ENCODE measurements around the gene ANKRD13B.

Gene ANKRD13B

GRCh38 chr17:29573871-29574731 lies 18.8 kb upstream of the ANKRD13B start:
- no peak overlapping the region for H3K27ac ChIP-seq (ENCODE audit: low read depth, low read length)
- H3K9me3 ChIP-seq (ENCODE audit: control insufficient read depth in 5 of 5, low read length in 5 of 5): no peaks in the 10 kb centered on the region
- H3K36me3 ChIP-seq (ENCODE audit: control insufficient read depth in 5 of 5, insufficient read depth in 5 of 5, low read length in 5 of 5): peaks cover 0 to 63% (median 57%) of the 10 kb centered on the region in 5 donors
- H3K27me3 ChIP-seq (ENCODE audit: control insufficient read depth in 5 of 5, insufficient read depth in 4 of 5, low read length in 5 of 5): no peaks in the 10 kb centered on the region
- H3K9ac ChIP-seq (ENCODE audit: low read length in 5 of 5): no peak overlapping the region
- H3K4me1 ChIP-seq (ENCODE audit: control insufficient read depth in 5 of 5, insufficient read depth in 5 of 5, low read length in 5 of 5): peaks cover 5 to 51% (median 47%) of the 10 kb centered on the region in 5 donors
- H3K4me3 ChIP-seq (ENCODE audit: low read depth in 1 of 5, low read length in 5 of 5): no peak overlapping the region

GRCh38 chr17:29574732-29575510 lies 18.0 kb upstream of the ANKRD13B start:
- H3K4me3 ChIP-seq (ENCODE audit: low read depth in 1 of 5, low read length in 5 of 5): no peak overlapping the region
- peaks cover 0 to 71% (median 65%) of the 10 kb centered on the region in 5 donors for H3K36me3 ChIP-seq (ENCODE audit: control insufficient read depth in 5 of 5, insufficient read depth in 5 of 5, low read length in 5 of 5)
- no peaks in the 10 kb centered on the region for H3K9me3 ChIP-seq (ENCODE audit: control insufficient read depth in 5 of 5, low read length in 5 of 5)
- H3K9ac ChIP-seq (ENCODE audit: low read length in 5 of 5): no peak overlapping the region
- no peak overlapping the region for H3K27ac ChIP-seq (ENCODE audit: low read depth, low read length)
- peaks cover 0 to 43% (median 41%) of the 10 kb centered on the region in 5 donors for H3K4me1 ChIP-seq (ENCODE audit: control insufficient read depth in 5 of 5, insufficient read depth in 5 of 5, low read length in 5 of 5)
- no peaks in the 10 kb centered on the region for H3K27me3 ChIP-seq (ENCODE audit: control insufficient read depth in 5 of 5, insufficient read depth in 4 of 5, low read length in 5 of 5)

- no peaks in the 10 kb centered on the region for H3K27me3 ChIP-seq (ENCODE audit: control insufficient read depth in 5 of 5, insufficient read depth in 4 of 5, low read length in 5 of 5)
- no peak overlapping the region for H3K4me3 ChIP-seq (ENCODE audit: low read depth in 1 of 5, low read length in 5 of 5)
- H3K9me3 ChIP-seq (ENCODE audit: control insufficient read depth in 5 of 5, low read length in 5 of 5): no peaks in the 10 kb centered on the region
- peaks cover 0 to 76% (median 68%) of the 10 kb centered on the region in 5 donors for H3K36me3 ChIP-seq (ENCODE audit: control insufficient read depth in 5 of 5, insufficient read depth in 5 of 5, low read length in 5 of 5)
- peaks cover 0 to 45% (median 38%) of the 10 kb centered on the region in 5 donors for H3K4me1 ChIP-seq (ENCODE audit: control insufficient read depth in 5 of 5, insufficient read depth in 5 of 5, low read length in 5 of 5)
- no peak overlapping the region for H3K9ac ChIP-seq (ENCODE audit: low read length in 5 of 5)
- H3K27ac ChIP-seq (ENCODE audit: low read depth, low read length): no peak overlapping the region
Measured at GRCh38 chr17:29575511-29576213, 17.3 kb upstream of the ANKRD13B start.

- Histone ChIP-seq H3K27me3 (ENCODE audit: control insufficient read depth in 5 of 5, insufficient read depth in 4 of 5, low read length in 5 of 5) (no peaks in the 10 kb centered on the region), H3K27ac (ENCODE audit: low read depth, low read length) (no peak overlapping the region), H3K4me3 (ENCODE audit: low read depth in 1 of 5, low read length in 5 of 5) (no peak overlapping the region), H3K4me1 (ENCODE audit: control insufficient read depth in 5 of 5, insufficient read depth in 5 of 5, low read length in 5 of 5) (peaks cover 0 to 37% (median 30%) of the 10 kb centered on the region in 5 donors), H3K9ac (ENCODE audit: low read length in 5 of 5) (no peak overlapping the region), H3K9me3 (ENCODE audit: control insufficient read depth in 5 of 5, low read length in 5 of 5) (no peaks in the 10 kb centered on the region), H3K36me3 (ENCODE audit: control insufficient read depth in 5 of 5, insufficient read depth in 5 of 5, low read length in 5 of 5) (peaks cover 0 to 82% (median 74%) of the 10 kb centered on the region in 5 donors)
Measured at GRCh38 chr17:29576214-29577000, 16.5 kb upstream of the ANKRD13B start.

GRCh38 chr17:29577001-29577370 lies 15.9 kb upstream of the ANKRD13B start:
- Histone ChIP-seq H3K4me3 (ENCODE audit: low read depth in 1 of 5, low read length in 5 of 5) (no peak overlapping the region), H3K9me3 (ENCODE audit: control insufficient read depth in 5 of 5, low read length in 5 of 5) (no peaks in the 10 kb centered on the region), H3K4me1 (ENCODE audit: control insufficient read depth in 5 of 5, insufficient read depth in 5 of 5, low read length in 5 of 5) (peaks cover 0 to 31% (median 25%) of the 10 kb centered on the region in 5 donors), H3K27ac (ENCODE audit: low read depth, low read length) (no peak overlapping the region), H3K36me3 (ENCODE audit: control insufficient read depth in 5 of 5, insufficient read depth in 5 of 5, low read length in 5 of 5) (peaks cover 0 to 86% (median 78%) of the 10 kb centered on the region in 5 donors), H3K27me3 (ENCODE audit: control insufficient read depth in 5 of 5, insufficient read depth in 4 of 5, low read length in 5 of 5) (no peaks in the 10 kb centered on the region), H3K9ac (ENCODE audit: low read length in 5 of 5) (no peak overlapping the region)

GRCh38 chr17:29577385-29578211 lies 15.3 kb upstream of the ANKRD13B start:
- Histone ChIP-seq H3K36me3 (ENCODE audit: control insufficient read depth in 5 of 5, insufficient read depth in 5 of 5, low read length in 5 of 5) (peaks cover 0 to 88% (median 85%) of the 10 kb centered on the region in 5 donors), H3K9me3 (ENCODE audit: control insufficient read depth in 5 of 5, low read length in 5 of 5) (no peaks in the 10 kb centered on the region), H3K4me3 (ENCODE audit: low read depth in 1 of 5, low read length in 5 of 5) (no peak overlapping the region), H3K4me1 (ENCODE audit: control insufficient read depth in 5 of 5, insufficient read depth in 5 of 5, low read length in 5 of 5) (peaks cover 0 to 26% (median 19%) of the 10 kb centered on the region in 5 donors), H3K9ac (ENCODE audit: low read length in 5 of 5) (peak overlapping the region in 1 of 5 donors; percentile 5), H3K27ac (ENCODE audit: low read depth, low read length) (no peak overlapping the region), H3K27me3 (ENCODE audit: control insufficient read depth in 5 of 5, insufficient read depth in 4 of 5, low read length in 5 of 5) (no peaks in the 10 kb centered on the region)

GRCh38 chr17:29578626-29579485 lies 14.1 kb upstream of the ANKRD13B start:
- Histone ChIP-seq H3K9me3 (ENCODE audit: control insufficient read depth in 5 of 5, low read length in 5 of 5) (no peaks in the 10 kb centered on the region), H3K4me3 (ENCODE audit: low read depth in 1 of 5, low read length in 5 of 5) (no peak overlapping the region), H3K36me3 (ENCODE audit: control insufficient read depth in 5 of 5, insufficient read depth in 5 of 5, low read length in 5 of 5) (peaks cover 0 to 91% (median 83%) of the 10 kb centered on the region in 5 donors), H3K4me1 (ENCODE audit: control insufficient read depth in 5 of 5, insufficient read depth in 5 of 5, low read length in 5 of 5) (peaks cover 2 to 26% (median 21%) of the 10 kb centered on the region in 5 donors), H3K27me3 (ENCODE audit: control insufficient read depth in 5 of 5, insufficient read depth in 4 of 5, low read length in 5 of 5) (no peaks in the 10 kb centered on the region), H3K9ac (ENCODE audit: low read length in 5 of 5) (no peak overlapping the region), H3K27ac (ENCODE audit: low read depth, low read length) (no peak overlapping the region)
